C4-2B (cell line): ENCODE data around the gene MYO6.

Experiments
- H3K27ac ChIP-seq: fragments of 450-650 bp; 2 replicates; pipeline ENCODE4 v1.5.1; 2017
- ZFX ChIP-seq: fragments of 450-650 bp; IDR thresholded peaks from 2 replicates; pipeline ENCODE4 v1.6.1; 2017
- TF ChIP-seq, protein P1 (sequence below): fragments of 450-650 bp; conservative IDR thresholded peaks from 2 replicates; pipeline ENCODE4 v1.5.1; 2017; ENCODE audit warnings: mild to moderate bottlenecking

MYO6 gene

DNA sequence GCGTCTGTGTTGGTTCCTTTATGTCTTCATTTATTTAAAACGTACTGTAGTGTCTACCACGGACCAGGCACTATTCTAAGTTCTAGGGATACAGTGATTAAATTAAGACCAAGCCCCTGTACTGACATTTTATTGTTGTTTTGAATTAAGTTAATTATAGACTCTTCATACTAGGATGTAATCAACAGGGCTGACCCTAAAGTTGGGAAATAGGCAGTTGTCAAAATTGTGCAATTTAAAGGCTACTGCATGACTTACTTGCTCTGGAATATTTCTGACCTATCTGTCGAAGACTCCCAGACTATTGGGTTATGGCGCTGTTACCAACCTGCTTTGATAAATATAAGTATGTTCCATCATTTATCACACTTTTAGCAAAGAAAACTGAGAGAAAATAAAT, 6.7 kb downstream of the MYO6 start:
- no peak overlapping the region for H3K27ac ChIP-seq
- TF ChIP-seq, protein P1, sequence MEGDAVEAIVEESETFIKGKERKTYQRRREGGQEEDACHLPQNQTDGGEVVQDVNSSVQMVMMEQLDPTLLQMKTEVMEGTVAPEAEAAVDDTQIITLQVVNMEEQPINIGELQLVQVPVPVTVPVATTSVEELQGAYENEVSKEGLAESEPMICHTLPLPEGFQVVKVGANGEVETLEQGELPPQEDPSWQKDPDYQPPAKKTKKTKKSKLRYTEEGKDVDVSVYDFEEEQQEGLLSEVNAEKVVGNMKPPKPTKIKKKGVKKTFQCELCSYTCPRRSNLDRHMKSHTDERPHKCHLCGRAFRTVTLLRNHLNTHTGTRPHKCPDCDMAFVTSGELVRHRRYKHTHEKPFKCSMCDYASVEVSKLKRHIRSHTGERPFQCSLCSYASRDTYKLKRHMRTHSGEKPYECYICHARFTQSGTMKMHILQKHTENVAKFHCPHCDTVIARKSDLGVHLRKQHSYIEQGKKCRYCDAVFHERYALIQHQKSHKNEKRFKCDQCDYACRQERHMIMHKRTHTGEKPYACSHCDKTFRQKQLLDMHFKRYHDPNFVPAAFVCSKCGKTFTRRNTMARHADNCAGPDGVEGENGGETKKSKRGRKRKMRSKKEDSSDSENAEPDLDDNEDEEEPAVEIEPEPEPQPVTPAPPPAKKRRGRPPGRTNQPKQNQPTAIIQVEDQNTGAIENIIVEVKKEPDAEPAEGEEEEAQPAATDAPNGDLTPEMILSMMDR: no peak
- TF ChIP-seq ZFX: no peak

DNA sequence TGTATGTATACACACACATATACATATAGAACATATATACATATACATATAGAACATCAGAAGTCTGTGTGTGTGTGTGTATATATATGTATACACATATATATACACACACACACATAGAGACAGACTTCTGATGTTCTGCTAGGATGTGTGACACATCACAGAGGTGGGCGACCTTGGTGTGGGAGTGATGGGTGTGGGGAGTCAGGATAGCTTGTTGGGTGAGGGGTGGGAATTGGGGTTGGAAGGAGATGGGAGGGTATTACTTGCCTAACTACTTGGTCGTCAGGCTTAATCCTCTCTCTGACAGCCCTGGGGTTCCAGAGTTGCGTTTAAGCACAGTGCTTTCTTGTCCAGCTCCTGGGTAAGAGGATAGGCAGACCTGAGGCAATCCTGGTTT, 8.3 kb downstream of the MYO6 start:
- no peak for TF ChIP-seq ZFX
- TF ChIP-seq, protein P1: no peak
- H3K27ac ChIP-seq: no peak overlapping the region

DNA sequence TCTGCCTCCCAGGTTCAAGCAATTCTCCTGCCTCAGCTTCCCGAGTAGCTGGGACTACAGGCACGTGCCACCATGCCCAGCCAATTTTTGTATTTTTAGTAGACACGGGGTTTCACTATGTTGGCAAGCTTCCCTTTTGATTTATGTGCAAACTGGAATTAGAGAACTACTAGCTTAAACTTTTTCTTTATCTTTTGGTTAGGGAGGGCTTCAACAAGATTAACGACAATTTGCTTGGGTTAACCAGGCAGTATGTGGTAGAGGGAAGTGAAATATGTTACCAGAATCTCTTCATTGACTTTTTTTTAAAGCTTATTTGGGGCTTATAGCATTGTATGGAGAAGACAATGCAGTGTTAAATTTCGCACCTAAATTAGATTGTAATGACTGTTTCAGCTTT, 9.0 kb downstream of the MYO6 start:
- TF ChIP-seq, protein P1: no peak
- TF ChIP-seq ZFX: no peak

DNA sequence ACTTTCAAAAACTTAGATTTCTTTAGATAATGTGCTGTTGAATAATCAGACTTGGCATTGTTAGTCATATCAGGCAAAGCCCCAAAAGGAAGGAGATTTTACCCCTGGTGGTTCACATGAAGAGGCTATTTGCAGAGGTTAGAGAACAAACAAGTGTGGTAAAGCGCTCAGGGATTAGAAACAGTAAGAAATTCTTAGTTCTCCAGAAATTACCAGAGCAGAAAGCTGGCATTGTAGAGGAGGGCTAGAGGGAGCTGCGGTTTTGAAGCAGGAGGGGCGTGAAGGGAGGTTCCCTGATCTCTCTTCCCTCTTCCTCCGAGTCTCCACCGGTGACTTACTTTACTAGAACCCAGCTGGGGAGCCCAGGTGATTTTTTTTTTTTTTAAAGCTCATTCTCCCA, 10.2 kb downstream of the MYO6 start:
- no peak for TF ChIP-seq ZFX
- TF ChIP-seq, protein P1: no peak
- no peak overlapping the region for H3K27ac ChIP-seq

More for the DNA sequence above, 9.0 kb downstream of the MYO6 start:
- no peak overlapping the region for H3K27ac ChIP-seq

DNA sequence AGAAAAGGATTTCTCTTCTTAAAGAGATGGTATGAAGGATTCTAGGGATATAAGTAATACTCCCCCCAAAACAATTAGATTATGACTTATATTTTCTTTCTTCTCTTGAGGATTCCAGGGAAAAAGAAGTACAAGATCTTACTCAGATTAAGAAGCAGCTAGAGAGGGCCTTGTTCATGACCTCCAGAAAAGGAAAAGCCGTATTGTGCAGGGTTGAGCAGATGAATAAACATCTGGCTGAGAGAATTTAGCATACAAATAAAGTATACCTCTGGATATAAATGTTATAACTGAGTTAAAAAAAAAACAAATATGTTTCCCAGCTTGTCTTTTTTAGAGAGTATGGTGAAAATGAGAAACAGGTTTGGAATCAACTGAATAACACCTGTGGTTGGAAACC, 11.3 kb downstream of the MYO6 start:
- no peak overlapping the region for H3K27ac ChIP-seq
- TF ChIP-seq, protein P1: no peak
- TF ChIP-seq ZFX: no peak

DNA sequence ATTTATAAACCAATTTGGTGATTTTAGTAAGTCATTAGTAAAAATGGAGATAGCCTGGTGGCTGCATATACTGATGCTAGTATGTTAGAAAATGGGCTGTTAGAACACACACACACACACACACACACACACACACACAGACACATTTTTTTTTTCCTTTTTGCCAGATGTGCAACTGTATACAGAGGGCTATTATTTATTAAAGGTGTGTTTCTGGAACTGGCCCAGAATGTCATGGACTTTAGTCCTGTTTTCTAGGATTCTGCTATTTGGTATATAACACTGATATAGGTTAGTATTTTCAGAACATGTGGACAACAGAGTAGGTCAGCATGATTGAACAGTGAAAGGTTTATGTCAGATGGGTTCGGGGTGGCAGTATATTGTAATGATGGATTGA, 12.4 kb downstream of the MYO6 start:
- H3K27ac ChIP-seq: no peak overlapping the region
- TF ChIP-seq, protein P1: no peak
- no peak for TF ChIP-seq ZFX

DNA sequence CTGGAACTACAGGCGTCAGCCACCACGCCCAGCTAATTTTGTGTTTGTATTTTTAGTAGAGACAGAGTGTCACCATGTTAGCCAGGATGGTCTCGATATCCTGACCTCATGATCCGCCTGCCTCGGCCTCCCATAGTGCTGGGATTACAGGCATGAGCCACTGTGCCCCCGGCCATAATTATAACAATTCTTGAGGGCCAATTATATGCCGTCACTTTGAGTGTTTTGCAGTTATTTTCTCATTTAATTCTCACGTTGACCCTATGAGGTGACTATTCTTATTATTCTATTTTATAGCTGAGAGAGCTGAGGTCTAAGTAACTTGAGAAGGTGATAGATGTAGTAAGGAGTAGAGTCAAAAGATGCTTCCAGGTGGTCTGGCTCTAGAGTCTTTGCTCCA, 13.0 kb downstream of the MYO6 start:
- no peak overlapping the region for H3K27ac ChIP-seq
- TF ChIP-seq, protein P1: no peak
- no peak for TF ChIP-seq ZFX
